Measurements from ENCODE around the gene GPR137B. TPM values are rescaled to one million over a fixed set of nuclear protein-coding genes. Genes with fewer than 3 reads are reported as not detected.

Gene GPR137B
- total RNA-seq, 4 donors from 2014 or later = 0.29 to 15.1 (median 11.2) TPM

DNA sequence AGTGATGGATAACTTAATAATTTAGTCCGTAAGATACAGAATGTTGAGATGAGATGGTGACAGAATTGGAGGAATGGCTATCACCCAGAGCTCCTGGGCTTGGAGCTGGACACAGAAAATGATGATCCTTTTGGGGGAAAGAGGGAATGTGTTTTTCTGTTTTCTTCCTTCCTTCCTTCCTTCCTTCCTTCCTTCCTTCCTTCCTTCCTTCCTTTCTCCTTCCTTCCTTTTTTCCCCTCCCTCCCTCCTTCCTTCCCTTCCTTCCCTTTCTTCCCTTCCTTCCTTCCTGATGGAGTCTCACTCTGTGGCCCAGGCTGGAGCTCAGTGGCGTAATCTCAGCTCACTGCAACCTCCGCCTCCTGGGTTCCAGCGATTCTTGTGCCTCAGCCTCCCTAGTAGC is 2.8 kb upstream of the GPR137B start:
- Histone ChIP-seq H3K27ac (no peak overlapping the region), H3K9me3 (no peaks in the 10 kb centered on the region), H3K36me3 (no peaks in the 10 kb centered on the region), H3K27me3 (no peaks in the 10 kb centered on the region), H3K4me3 (no peak overlapping the region), H3K4me1 (no peaks in the 10 kb centered on the region)
- TF ChIP-seq POLR2A (IDR thresholded peaks at IDR 0.05) = no peak
- TF ChIP-seq CTCF (IDR thresholded peaks at IDR 0.05) = no peak
- intact Hi-C loops (cut with DNase I; ENCODE audit: low total_unique reads) = no loop called here
- DNase-seq = no peak

DNA sequence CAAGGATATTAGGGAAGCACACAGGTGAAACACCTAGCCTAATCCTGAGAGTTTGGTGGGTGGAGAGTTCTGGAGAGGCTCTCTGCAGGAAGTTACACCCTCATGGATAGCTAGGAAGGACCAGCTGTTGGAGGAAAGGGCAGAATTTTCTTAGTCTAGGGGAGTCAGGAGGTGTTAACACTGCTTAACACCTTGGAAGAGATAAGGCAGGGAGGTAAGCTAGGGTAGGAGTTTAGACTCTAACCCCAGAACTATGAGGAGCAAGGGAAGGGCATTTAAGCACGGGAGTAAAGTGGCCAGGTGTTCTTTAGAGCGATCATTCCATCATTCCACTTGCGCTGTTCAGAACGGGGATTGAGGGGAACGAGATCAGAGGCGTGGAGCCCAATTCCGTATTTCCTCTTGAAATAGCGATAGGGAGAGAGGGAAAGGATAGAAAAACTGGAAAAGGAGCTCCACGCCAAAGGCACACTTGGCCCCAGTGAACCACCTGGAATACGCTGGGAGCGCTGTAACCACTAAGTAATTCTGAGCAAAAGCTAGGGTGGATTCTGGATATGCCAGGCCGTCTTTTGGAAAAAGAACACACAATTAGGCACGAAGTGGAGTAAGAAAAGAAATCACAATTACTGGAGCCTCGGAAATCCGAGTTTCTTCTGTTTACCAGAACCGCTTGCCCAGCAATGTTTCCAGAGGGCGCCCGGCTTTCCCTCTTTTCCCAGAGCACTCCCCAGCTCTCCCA is 1.5 kb upstream of the GPR137B start:
- no peak for DNase-seq
- Histone ChIP-seq H3K27me3 (no peaks in the 10 kb centered on the region), H3K36me3 (no peaks in the 10 kb centered on the region), H3K27ac (peak overlapping the region; percentile 62 to 65), H3K4me1 (no peaks in the 10 kb centered on the region), H3K4me3 (peak overlapping the region; percentile 23 to 55), H3K9me3 (no peaks in the 10 kb centered on the region)
- intact Hi-C loops (cut with DNase I; ENCODE audit: low total_unique reads) = no loop called here
- TF ChIP-seq CTCF (IDR thresholded peaks at IDR 0.05) (no peak), POLR2A (IDR thresholded peaks at IDR 0.05) (no peak)

GRCh38 chr1:236141447-236142252 is 689 bp upstream of the GPR137B start:
- no peaks in the 10 kb centered on the region for H3K36me3 ChIP-seq
- no peaks in the 10 kb centered on the region for H3K4me1 ChIP-seq
- intact Hi-C loops (cut with DNase I; ENCODE audit: low total_unique reads) = no loop called here
- H3K4me3 ChIP-seq = peak overlapping the region; percentile 23 to 55
- no peaks in the 10 kb centered on the region for H3K27me3 ChIP-seq
- TF ChIP-seq CTCF (IDR thresholded peaks at IDR 0.05) (no peak), POLR2A (IDR thresholded peaks at IDR 0.05) (no peak)
- DNase-seq = peak in 1 of 2 donors; percentile 31
- H3K9me3 ChIP-seq = no peaks in the 10 kb centered on the region
- peak overlapping the region; percentile 62 to 65 for H3K27ac ChIP-seq

DNA sequence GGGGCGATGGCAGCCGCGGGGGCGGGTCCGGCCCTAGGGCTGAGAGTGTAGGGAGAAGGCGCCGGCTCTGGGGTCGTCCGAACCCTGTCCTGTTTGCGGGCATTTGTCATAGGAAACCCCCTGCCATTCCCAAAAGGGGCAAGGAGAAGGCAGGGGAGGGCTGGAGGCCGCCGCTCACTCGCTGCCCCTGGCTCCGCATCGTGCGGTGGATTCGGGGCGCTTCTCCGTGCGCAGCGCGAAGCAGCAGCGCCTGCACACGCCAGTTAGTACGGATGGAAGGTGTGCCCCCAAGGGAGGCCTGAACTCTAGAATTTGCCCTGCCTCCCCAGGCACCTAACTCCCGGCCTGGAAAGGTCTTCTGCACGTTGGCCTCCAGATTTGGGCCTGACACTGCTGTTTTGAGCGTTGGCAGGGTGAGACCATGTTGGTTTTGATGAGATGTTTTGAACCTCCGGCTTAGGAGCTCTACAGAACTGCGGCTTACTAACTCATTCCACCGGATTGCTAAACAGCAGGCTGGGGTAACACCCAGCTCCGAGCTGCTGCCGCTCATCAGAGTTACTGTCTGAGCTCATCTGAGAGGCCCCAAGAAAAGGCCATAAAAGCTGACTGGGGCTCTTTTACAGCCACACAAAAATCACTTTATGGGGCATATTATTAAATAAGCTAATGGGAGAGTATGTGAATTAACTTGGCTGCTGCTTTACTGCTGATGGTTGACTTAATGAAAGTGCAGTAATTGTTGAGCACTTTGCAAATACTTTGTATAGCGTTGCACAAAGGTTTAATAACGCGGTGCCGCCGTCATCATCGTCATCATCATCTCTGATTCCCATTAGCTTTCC is 987 bp downstream of the GPR137B start:
- Histone ChIP-seq H3K4me3 (peak overlapping the region; percentile 55 to 64), H3K27me3 (no peaks in the 10 kb centered on the region), H3K36me3 (no peaks in the 10 kb centered on the region), H3K9me3 (no peaks in the 10 kb centered on the region), H3K4me1 (no peaks in the 10 kb centered on the region), H3K27ac (peak overlapping the region; percentile 56 to 69)
- intact Hi-C loops (cut with DNase I; ENCODE audit: low total_unique reads) = no loop called here
- TF ChIP-seq CTCF (IDR thresholded peaks at IDR 0.05) = no peak
- no peak for TF ChIP-seq POLR2A (IDR thresholded peaks at IDR 0.05)
- DNase-seq = peak in 1 of 2 donors; percentile 29
